Measurements from ENCODE around the gene MYO18A.

DNA sequence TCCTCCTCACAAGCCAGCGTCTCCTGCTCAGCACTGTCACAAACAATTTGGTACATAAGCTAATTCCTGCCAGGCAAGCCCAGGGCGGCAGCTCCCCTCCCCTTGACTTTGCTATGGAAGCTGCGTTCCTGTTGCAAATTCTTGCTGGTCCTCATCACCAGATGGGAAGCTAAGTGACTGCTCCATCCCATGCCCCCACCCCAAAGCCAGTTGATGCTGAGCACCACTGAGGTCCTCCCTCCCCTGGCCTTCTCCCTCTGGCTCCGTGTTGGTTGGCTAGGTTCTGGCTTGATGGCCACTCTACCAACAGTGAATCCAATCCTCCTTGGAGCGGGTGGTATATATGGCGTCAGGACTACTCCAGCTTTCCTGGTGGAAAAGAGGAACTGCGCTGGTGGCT, 102.9 kb downstream of the MYO18A start:
- TF ChIP-seq, protein P1, sequence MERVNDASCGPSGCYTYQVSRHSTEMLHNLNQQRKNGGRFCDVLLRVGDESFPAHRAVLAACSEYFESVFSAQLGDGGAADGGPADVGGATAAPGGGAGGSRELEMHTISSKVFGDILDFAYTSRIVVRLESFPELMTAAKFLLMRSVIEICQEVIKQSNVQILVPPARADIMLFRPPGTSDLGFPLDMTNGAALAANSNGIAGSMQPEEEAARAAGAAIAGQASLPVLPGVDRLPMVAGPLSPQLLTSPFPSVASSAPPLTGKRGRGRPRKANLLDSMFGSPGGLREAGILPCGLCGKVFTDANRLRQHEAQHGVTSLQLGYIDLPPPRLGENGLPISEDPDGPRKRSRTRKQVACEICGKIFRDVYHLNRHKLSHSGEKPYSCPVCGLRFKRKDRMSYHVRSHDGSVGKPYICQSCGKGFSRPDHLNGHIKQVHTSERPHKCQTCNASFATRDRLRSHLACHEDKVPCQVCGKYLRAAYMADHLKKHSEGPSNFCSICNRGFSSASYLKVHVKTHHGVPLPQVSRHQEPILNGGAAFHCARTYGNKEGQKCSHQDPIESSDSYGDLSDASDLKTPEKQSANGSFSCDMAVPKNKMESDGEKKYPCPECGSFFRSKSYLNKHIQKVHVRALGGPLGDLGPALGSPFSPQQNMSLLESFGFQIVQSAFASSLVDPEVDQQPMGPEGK (tag by site-specific recombination; IDR thresholded peaks at IDR 0.05), result no peak
- TF ChIP-seq ZNF174 (tag by site-specific recombination; IDR thresholded peaks at IDR 0.05) (no peak), ZNF660 (tag by site-specific recombination; IDR thresholded peaks at IDR 0.05) (no peak), ZFP3 (tag by site-specific recombination; IDR thresholded peaks at IDR 0.05; ENCODE audit: low read depth) (no peak), ZNF292 (tag by site-specific recombination; IDR thresholded peaks at IDR 0.05; ENCODE audit: borderline replicate concordance, low read depth) (no peak)
- TF ChIP-seq, protein P2, sequence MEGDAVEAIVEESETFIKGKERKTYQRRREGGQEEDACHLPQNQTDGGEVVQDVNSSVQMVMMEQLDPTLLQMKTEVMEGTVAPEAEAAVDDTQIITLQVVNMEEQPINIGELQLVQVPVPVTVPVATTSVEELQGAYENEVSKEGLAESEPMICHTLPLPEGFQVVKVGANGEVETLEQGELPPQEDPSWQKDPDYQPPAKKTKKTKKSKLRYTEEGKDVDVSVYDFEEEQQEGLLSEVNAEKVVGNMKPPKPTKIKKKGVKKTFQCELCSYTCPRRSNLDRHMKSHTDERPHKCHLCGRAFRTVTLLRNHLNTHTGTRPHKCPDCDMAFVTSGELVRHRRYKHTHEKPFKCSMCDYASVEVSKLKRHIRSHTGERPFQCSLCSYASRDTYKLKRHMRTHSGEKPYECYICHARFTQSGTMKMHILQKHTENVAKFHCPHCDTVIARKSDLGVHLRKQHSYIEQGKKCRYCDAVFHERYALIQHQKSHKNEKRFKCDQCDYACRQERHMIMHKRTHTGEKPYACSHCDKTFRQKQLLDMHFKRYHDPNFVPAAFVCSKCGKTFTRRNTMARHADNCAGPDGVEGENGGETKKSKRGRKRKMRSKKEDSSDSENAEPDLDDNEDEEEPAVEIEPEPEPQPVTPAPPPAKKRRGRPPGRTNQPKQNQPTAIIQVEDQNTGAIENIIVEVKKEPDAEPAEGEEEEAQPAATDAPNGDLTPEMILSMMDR (tag by site-specific recombination; IDR thresholded peaks at IDR 0.05), result no peak

Data from HEK293 (cell line).